PC-3 (cell line): Measurements from ENCODE around the gene ZNF335. TPM values are rescaled to one million over a fixed set of nuclear protein-coding genes. Genes with fewer than 3 reads are reported as not detected.

Source experiments
- ATAC-seq: fragments of 200-7000 bp; cut with Tn5 transposase; 2 replicates; pipeline ENCODE4 v1.9.1; 2020; ENCODE audit warnings: mild to moderate bottlenecking, moderate library complexity
- BruUV-seq: library from RNA; stranded (reverse); fragments of 400-500 nt; replicated peaks from 2 replicates; lab custom pipeline; 2021; lab: Mats Ljungman, UMichigan
- CTCF ChIA-PET: fragments of 300-600 bp; sonication (Branson Sonifier 250); formaldehyde crosslinking; loops from one replicate; lab custom pipeline; 2022; ENCODE audit warnings: antibody characterized with exemption; lab: Charles Lee
- POLR2A ChIA-PET: fragments of 300-600 bp; sonication (Branson Sonifier 250); formaldehyde crosslinking; loops from one replicate; lab custom pipeline; 2022; ENCODE audit warnings: antibody characterized with exemption; ENCODE audit not compliant: unreplicated experiment; lab: Charles Lee
- DNase-seq: peaks from one replicate; pipeline ENCODE4 v3.0.0-alpha.2; 2015
- H2AFZ ChIP-seq: fragments of 300-600 bp; sonication (generic); 2 replicates; pipeline ENCODE4 v1.6.0; 2016; ENCODE audit warnings: antibody characterized with exemption, low read length
- H3F3A ChIP-seq: fragments of 300-600 bp; sonication (generic); one replicate; pipeline ENCODE4 v1.6.0; 2017; ENCODE audit warnings: antibody characterized with exemption, low read length, control low read depth, mild to moderate bottlenecking; ENCODE audit not compliant: unreplicated experiment
- H3K27ac ChIP-seq: fragments of 300-600 bp; sonication (generic); 2 replicates; pipeline ENCODE4 v1.5.1; 2016; ENCODE audit warnings: mild to moderate bottlenecking, low read length
- H3K27me3 ChIP-seq: fragments of 300-600 bp; sonication (generic); 2 replicates; pipeline ENCODE4 v1.6.1; 2016; ENCODE audit warnings: low read length, mixed read lengths
- H3K36me3 ChIP-seq: fragments of 300-600 bp; sonication (generic); 2 replicates; pipeline ENCODE4 v1.6.1; 2016; ENCODE audit warnings: low read depth, mixed run types, low read length, mixed read lengths
- H3K4me1 ChIP-seq: fragments of 300-600 bp; sonication (generic); 2 replicates; pipeline ENCODE4 v1.5.1; 2016; ENCODE audit warnings: low read length; ENCODE audit not compliant: insufficient read depth
- H3K4me2 ChIP-seq: fragments of 300-600 bp; sonication (generic); 2 replicates; pipeline ENCODE4 v1.6.0; 2016; ENCODE audit warnings: low read length
- H3K4me3 ChIP-seq: fragments of 300-600 bp; sonication (generic); 2 replicates; pipeline ENCODE4 v1.5.1; 2016; ENCODE audit warnings: mild to moderate bottlenecking, low read length, mixed read lengths
- H3K79me2 ChIP-seq: fragments of 300-600 bp; sonication (generic); 2 replicates; pipeline ENCODE4 v1.6.1; 2017; ENCODE audit warnings: low read length, mixed read lengths
- H3K9ac ChIP-seq: fragments of 300-600 bp; sonication (generic); 2 replicates; pipeline ENCODE4 v1.6.0; 2016; ENCODE audit warnings: mild to moderate bottlenecking, low read length
- H3K9me2 ChIP-seq: fragments of 300-600 bp; sonication (generic); replicated peaks from 2 replicates; pipeline ENCODE4 v1.6.1; 2016; ENCODE audit warnings: mixed run types, low read length, mixed read lengths
- H3K9me3 ChIP-seq: fragments of 300-600 bp; sonication (generic); 2 replicates; pipeline ENCODE4 v1.6.1; 2016; ENCODE audit warnings: low read length, mixed read lengths
- H4K20me1 ChIP-seq: fragments of 300-600 bp; sonication (generic); 2 replicates; pipeline ENCODE4 v1.6.1; 2016; ENCODE audit warnings: low read length, mixed read lengths
- CTCF ChIP-seq: fragments of 300-600 bp; sonication (generic); conservative IDR thresholded peaks from 2 replicates; pipeline ENCODE4 v1.5.1; 2017; ENCODE audit warnings: antibody characterized with exemption, low read depth, mild to moderate bottlenecking, low read length
- EZH2 ChIP-seq: fragments of 300-600 bp; sonication (generic); IDR thresholded peaks from one replicate; pipeline ENCODE4 v1.6.1; 2017; ENCODE audit warnings: antibody characterized with exemption, mild to moderate bottlenecking, low read length; ENCODE audit not compliant: unreplicated experiment
- EZH2phosphoT487 ChIP-seq: fragments of 300-600 bp; sonication (generic); IDR thresholded peaks from 2 replicates; pipeline ENCODE4 v1.6.1; 2018; ENCODE audit warnings: mild to moderate bottlenecking, antibody characterized with exemption, low read length, borderline replicate concordance
- intact Hi-C: fragments of 100-400 bp; cut with micrococcal nuclease; formaldehyde crosslinking; loops from 2 replicates; pipeline ENCODE4 v1.9.0; 2023
- total RNA-seq: library from RNA; depleted of rRNA; stranded (reverse); fragments of >200 nt; gene quantifications from 2 replicates; pipeline ENCODE4 v1.2.3, GENCODE V29; 2014

The ZNF335 gene
- total RNA-seq, 1 experiment from 2014 or later = 36.9 TPM

- POLR2A ChIA-PET = no interaction called here
- intact Hi-C loops = no loop called here
- ATAC-seq (no peak), DNase-seq (no peak)
- Histone ChIP-seq H3K4me3 (no peak overlapping the region), H3K27ac (no peak overlapping the region), H3K9me3 (no peaks in the 10 kb centered on the region), H3K4me2 (no peak overlapping the region), H3K79me2 (peaks cover 36% of the 10 kb centered on the region), H2AFZ (no peak overlapping the region), H3K9me2 (no peaks in the 10 kb centered on the region), H4K20me1 (0 out of 2 replicates have a peak, but pooled peaks cover 6% of the 10 kb centered on the region), H3F3A (no peaks in the 10 kb centered on the region), H3K9ac (no peak overlapping the region), H3K36me3 (peaks cover 50% of the 10 kb centered on the region), H3K27me3 (no peaks in the 10 kb centered on the region), H3K4me1 (peaks cover 23% of the 10 kb centered on the region)
- no peak for TF ChIP-seq EZH2phosphoT487
- no peak for TF ChIP-seq CTCF
- TF ChIP-seq EZH2 = no peak
- CTCF ChIA-PET = interaction anchor here (0.5 to 0.9 kb wide), 2 partner anchors 160 to 172 kb away, joined by 3 to 5 read pairs; no protein-coding TSS in a partner anchor
- BruUV-seq = no TSS peak
These were observed 3.8 kb downstream of the ZNF335 start for GRCh38 chr20:45968081-45968671.

- 0 out of 2 replicates have a peak, but pooled peaks cover 6% of the 10 kb centered on the region for H4K20me1 ChIP-seq
- H3K4me1 ChIP-seq = peaks cover 18% of the 10 kb centered on the region
- TF ChIP-seq EZH2phosphoT487 (no peak), EZH2 (no peak), CTCF (no peak)
- H3K27ac ChIP-seq = no peak overlapping the region
- DNase-seq (no peak), ATAC-seq (no peak)
- peaks cover 51% of the 10 kb centered on the region for H3K36me3 ChIP-seq
- H3K27me3 ChIP-seq = no peaks in the 10 kb centered on the region
- intact Hi-C loops = no loop called here
- no peak overlapping the region for H3K4me3 ChIP-seq
- no peak overlapping the region for H2AFZ ChIP-seq
- no peaks in the 10 kb centered on the region for H3F3A ChIP-seq
- H3K4me2 ChIP-seq = no peak overlapping the region
- no peak overlapping the region for H3K9ac ChIP-seq
- ChIA-PET POLR2A (no interaction called here), CTCF (no interaction called here)
- H3K79me2 ChIP-seq = peaks cover 36% of the 10 kb centered on the region
- no peaks in the 10 kb centered on the region for H3K9me2 ChIP-seq
- no TSS peak for BruUV-seq
- no peaks in the 10 kb centered on the region for H3K9me3 ChIP-seq
These were observed 4.4 kb downstream of the ZNF335 start for GRCh38 chr20:45967551-45968080.
